OCI-LY7 (cell line): Measurements from ENCODE around the gene FOXN3.

ENCODE experiments used
- EZH2phosphoT487 ChIP-seq: fragments of 200-600 bp; sonication (generic); IDR thresholded peaks from 2 replicates; pipeline ENCODE4 v1.6.1; 2018; ENCODE audit warnings: low read depth, borderline replicate concordance, mild to moderate bottlenecking, mixed run types, antibody characterized with exemption, low read length, moderate library complexity, mixed read lengths
- TF ChIP-seq, protein P1 (sequence below): fragments of 200-600 bp; sonication (generic); conservative IDR thresholded peaks from 2 replicates; pipeline ENCODE4 v1.5.1; 2014; ENCODE audit warnings: mild to moderate bottlenecking, antibody characterized with exemption, low read length, moderate library complexity, mixed read lengths

DNA sequence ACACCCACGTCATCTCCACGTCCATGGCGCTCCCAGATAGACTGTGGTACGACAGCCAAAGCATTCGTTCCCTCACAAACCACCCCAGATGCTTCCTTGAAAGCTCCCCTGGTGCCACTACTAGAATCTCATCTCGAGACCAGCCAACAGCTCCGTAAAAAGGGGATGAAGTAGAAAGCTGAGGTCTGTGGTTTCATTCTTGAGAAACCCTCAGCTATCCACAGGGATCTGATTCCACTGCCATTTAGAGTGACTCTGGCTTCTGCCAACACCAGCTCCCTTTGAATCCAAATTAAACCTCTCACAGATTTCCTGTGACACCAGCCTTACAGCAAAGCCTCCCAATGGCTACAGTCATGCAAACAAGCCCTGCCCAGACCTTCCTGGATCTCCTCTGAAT, 18.5 kb upstream of the FOXN3 start:
- TF ChIP-seq EZH2phosphoT487 = no peak
- TF ChIP-seq, protein P1, sequence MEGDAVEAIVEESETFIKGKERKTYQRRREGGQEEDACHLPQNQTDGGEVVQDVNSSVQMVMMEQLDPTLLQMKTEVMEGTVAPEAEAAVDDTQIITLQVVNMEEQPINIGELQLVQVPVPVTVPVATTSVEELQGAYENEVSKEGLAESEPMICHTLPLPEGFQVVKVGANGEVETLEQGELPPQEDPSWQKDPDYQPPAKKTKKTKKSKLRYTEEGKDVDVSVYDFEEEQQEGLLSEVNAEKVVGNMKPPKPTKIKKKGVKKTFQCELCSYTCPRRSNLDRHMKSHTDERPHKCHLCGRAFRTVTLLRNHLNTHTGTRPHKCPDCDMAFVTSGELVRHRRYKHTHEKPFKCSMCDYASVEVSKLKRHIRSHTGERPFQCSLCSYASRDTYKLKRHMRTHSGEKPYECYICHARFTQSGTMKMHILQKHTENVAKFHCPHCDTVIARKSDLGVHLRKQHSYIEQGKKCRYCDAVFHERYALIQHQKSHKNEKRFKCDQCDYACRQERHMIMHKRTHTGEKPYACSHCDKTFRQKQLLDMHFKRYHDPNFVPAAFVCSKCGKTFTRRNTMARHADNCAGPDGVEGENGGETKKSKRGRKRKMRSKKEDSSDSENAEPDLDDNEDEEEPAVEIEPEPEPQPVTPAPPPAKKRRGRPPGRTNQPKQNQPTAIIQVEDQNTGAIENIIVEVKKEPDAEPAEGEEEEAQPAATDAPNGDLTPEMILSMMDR = no peak
